GM10248 (cell line): Measurements from ENCODE around the gene CYLD.

Experiments used
- CTCF ChIA-PET: fragments of 300-600 bp; sonication (Branson Sonifier 250); formaldehyde crosslinking; extraction: SDS; loops from one replicate; lab custom pipeline; 2021; ENCODE audit warnings: antibody characterized with exemption; lab: Yijun Ruan, JAX
- POLR2A ChIA-PET: fragments of 350-650 bp; sonication (Branson Sonifier 250); formaldehyde crosslinking; extraction: SDS; loops from one replicate; lab custom pipeline; 2020; ENCODE audit warnings: antibody characterized with exemption; lab: Yijun Ruan, JAX
- DNase-seq: peaks from one replicate; pipeline ENCODE4 v3.0.0; 2012; ENCODE audit errors: extremely low spot score
- CTCF ChIP-seq: IDR thresholded peaks from 2 replicates; pipeline ENCODE4 v1.5.1; 2012; ENCODE audit warnings: mild to moderate bottlenecking, low read depth; ENCODE audit errors: extremely low read depth, missing control alignments, control extremely low read depth

CYLD gene

GRCh38 chr16:50717494-50717893 lies 24.4 kb upstream of the CYLD start:
- ChIA-PET CTCF (interaction anchor here (1.2 to 2.5 kb wide), 5 partner anchors 9 to 92 kb away, joined by 3 to 11 read pairs (median 4); partner anchors contain the start of gene CYLD), POLR2A (no interaction called here)
- DNase-seq, result no peak
- no peak for TF ChIP-seq CTCF

- CTCF ChIA-PET, result interaction anchor here (1.1 to 2.5 kb wide), 5 partner anchors 8 to 31 kb away, joined by 3 to 11 read pairs (median 4); no protein-coding TSS in a partner anchor
These were observed 23.7 kb upstream of the CYLD start for GRCh38 chr16:50718061-50718760.

GRCh38 chr16:50718761-50719400 lies 23.0 kb upstream of the CYLD start:
- ChIA-PET POLR2A (no interaction called here), CTCF (interaction anchor here (1.1 to 1.5 kb wide), 4 partner anchors 10 to 31 kb away, joined by 3 to 4 read pairs (median 4); no protein-coding TSS in a partner anchor)
- no peak for TF ChIP-seq CTCF
- DNase-seq, result no peak

More at GRCh38 chr16:50718061-50718760, 23.7 kb upstream of the CYLD start:
- POLR2A ChIA-PET, result no interaction called here
- TF ChIP-seq CTCF, result no peak
- no peak for DNase-seq

- CTCF ChIA-PET, result interaction anchor here (1.1 to 1.6 kb wide), 6 partner anchors 10 to 32 kb away, joined by 3 to 6 read pairs (median 4); no protein-coding TSS in a partner anchor
- no peak for TF ChIP-seq CTCF
- POLR2A ChIA-PET, result interaction anchor here (0.5 kb wide), 1 partner anchor 649 kb away, joined by 3 read pairs; no protein-coding TSS in a partner anchor
- no peak for DNase-seq
These were observed 22.2 kb upstream of the CYLD start for GRCh38 chr16:50719401-50720337.

- ChIA-PET CTCF (interaction anchor here (0.8 to 1.7 kb wide), 7 partner anchors 14 to 56 kb away, joined by 3 to 6 read pairs (median 3); no protein-coding TSS in a partner anchor), POLR2A (interaction anchor here (0.7 kb wide), 1 partner anchor 69 kb away, joined by 3 read pairs; no protein-coding TSS in a partner anchor)
- no peak for TF ChIP-seq CTCF
- DNase-seq, result no peak
These were observed 20.1 kb upstream of the CYLD start for GRCh38 chr16:50721549-50722404.
